PC-9 (cell line): ENCODE data around the gene SNX4. TPM values are rescaled to one million over a fixed set of nuclear protein-coding genes. Genes with fewer than 3 reads are reported as not detected.

ENCODE experiments used
- BruUV-seq: library from RNA; stranded (reverse); fragments of 400-500 nt; replicated peaks from 2 replicates; lab custom pipeline; 2021; lab: Mats Ljungman, UMichigan
- CTCF ChIA-PET: fragments of 300-600 bp; sonication (Branson Sonifier 250); formaldehyde crosslinking; loops from one replicate; lab custom pipeline; 2022; ENCODE audit warnings: antibody characterized with exemption; lab: Charles Lee
- POLR2A ChIA-PET: fragments of 300-600 bp; sonication (Branson Sonifier 250); formaldehyde crosslinking; loops from one replicate; lab custom pipeline; 2022; ENCODE audit warnings: antibody characterized with exemption; ENCODE audit not compliant: unreplicated experiment; lab: Charles Lee
- DNase-seq, 2 experiments: peaks; one replicate each; pipeline versions ENCODE4 v3.0.0 to v3.0.0-alpha.2; 2015 to 2022; ENCODE audit warnings: mixed read lengths in 1 of 2
- H2AFZ ChIP-seq: fragments of 200-600 bp; sonication (generic); 2 replicates; pipeline ENCODE4 v1.8.1; 2017; ENCODE audit warnings: antibody characterized with exemption
- H3F3A ChIP-seq: fragments of 200-600 bp; sonication (generic); 2 replicates; pipeline ENCODE4 v1.8.1; 2017; ENCODE audit warnings: antibody characterized with exemption, mild to moderate bottlenecking, low read depth; ENCODE audit not compliant: insufficient read depth
- H3K27ac ChIP-seq: fragments of 200-600 bp; sonication (generic); 2 replicates; pipeline ENCODE4 v1.6.1; 2016; ENCODE audit warnings: mixed run types
- H3K27me3 ChIP-seq: fragments of 200-600 bp; sonication (generic); 2 replicates; pipeline ENCODE4 v1.6.1; 2016; ENCODE audit warnings: low read depth, mixed run types; ENCODE audit not compliant: insufficient read depth
- H3K36me3 ChIP-seq: fragments of 200-600 bp; sonication (generic); 2 replicates; pipeline ENCODE4 v1.6.1; 2016; ENCODE audit warnings: low read depth, mixed run types
- H3K4me1 ChIP-seq: fragments of 200-600 bp; sonication (generic); replicated peaks from 2 replicates; pipeline ENCODE4 v1.6.1; 2016; ENCODE audit warnings: mixed run types; ENCODE audit not compliant: insufficient read depth
- H3K4me2 ChIP-seq: fragments of 200-600 bp; sonication (generic); 2 replicates; pipeline ENCODE4 v1.6.1; 2017; ENCODE audit warnings: mixed run types
- H3K4me3 ChIP-seq: fragments of 200-600 bp; sonication (generic); 2 replicates; pipeline ENCODE4 v1.6.1; 2016; ENCODE audit warnings: mixed run types
- H3K79me2 ChIP-seq: fragments of 200-600 bp; sonication (generic); 2 replicates; pipeline ENCODE4 v1.6.1; 2017; ENCODE audit warnings: low read depth, mixed run types
- H3K9me2 ChIP-seq: fragments of 200-600 bp; sonication (generic); 2 replicates; pipeline ENCODE4 v1.8.1; 2017; ENCODE audit warnings: mild to moderate bottlenecking; ENCODE audit not compliant: insufficient read depth
- H3K9me3 ChIP-seq: fragments of 200-600 bp; sonication (generic); 2 replicates; pipeline ENCODE4 v1.8.1; 2016; ENCODE audit warnings: low read depth; ENCODE audit not compliant: insufficient read depth
- H4K20me1 ChIP-seq: fragments of 200-600 bp; sonication (generic); 2 replicates; pipeline ENCODE4 v1.8.1; 2017; ENCODE audit not compliant: insufficient read depth
- EZH2 ChIP-seq: fragments of 200-600 bp; sonication (generic); IDR thresholded peaks from 2 replicates; pipeline ENCODE4 v1.8.0; 2017; ENCODE audit warnings: antibody characterized with exemption, low read depth
- intact Hi-C: fragments of 100-400 bp; cut with micrococcal nuclease; formaldehyde crosslinking; loops from one replicate; pipeline ENCODE4 v1.10.0; 2022; ENCODE audit not compliant: unreplicated experiment
- total RNA-seq: library from RNA; stranded (reverse); gene quantifications from 2 replicates; pipeline ENCODE4 v1.2.3, GENCODE V29; 2021
- TF ChIP-seq, protein P1 (sequence below): fragments of 200-600 bp; sonication (generic); conservative IDR thresholded peaks from 2 replicates; pipeline ENCODE4 v1.6.1; 2017; ENCODE audit warnings: mixed run types, antibody characterized with exemption, mild to moderate bottlenecking, moderate library complexity

SNX4 gene
- total RNA-seq, 1 experiment from 2014 or later: 28.6 TPM

DNA sequence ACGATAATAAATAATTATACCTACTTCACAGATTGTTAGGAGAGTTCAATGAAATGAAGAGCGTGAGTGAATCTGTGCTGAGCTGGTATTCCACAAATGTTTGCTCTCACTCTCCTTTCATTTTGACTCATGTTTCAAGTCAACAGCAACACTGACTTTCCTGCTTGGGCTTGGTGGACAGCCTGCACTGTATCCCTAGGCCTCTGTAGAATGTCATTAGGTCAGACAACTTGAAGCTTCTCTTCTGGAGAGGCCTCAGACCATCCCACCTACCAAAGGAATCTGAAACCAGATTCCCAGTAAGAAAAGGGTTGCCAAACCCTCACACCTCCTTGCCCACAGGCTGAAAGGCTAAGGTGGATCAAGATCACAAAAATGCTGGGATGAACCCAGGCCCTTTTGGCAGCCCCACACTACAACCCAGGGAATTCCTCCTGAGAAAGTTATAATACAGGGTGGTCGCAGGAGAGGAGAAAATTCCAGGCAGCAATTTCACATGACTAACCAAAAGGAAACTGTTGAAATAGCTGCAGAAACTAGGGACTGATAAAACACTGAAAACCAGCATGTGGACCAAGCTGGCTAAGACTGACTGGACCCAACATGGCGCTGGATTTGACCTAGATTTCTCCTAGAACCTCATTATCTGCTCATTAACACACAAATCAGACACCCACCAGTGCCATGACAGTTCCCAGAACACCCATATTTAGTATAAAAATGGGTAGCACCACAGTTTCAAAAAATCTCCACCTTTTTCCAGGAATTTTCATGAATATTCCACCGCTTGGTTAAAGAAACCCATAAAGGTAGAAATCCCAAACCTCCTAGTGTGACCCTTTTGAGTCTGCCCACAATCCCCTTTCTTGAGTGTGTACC lies 87.9 kb downstream of the SNX4 start:
- ChIA-PET POLR2A (interaction anchor here (0.6 kb wide), 1 partner anchor 180 kb away, joined by 3 read pairs; no protein-coding TSS in a partner anchor), CTCF (no interaction called here)
- Histone ChIP-seq H3K79me2 (no peaks in the 10 kb centered on the region), H2AFZ (no peak overlapping the region), H3K4me2 (no peak overlapping the region), H4K20me1 (no peaks in the 10 kb centered on the region), H3F3A (peaks cover 3% of the 10 kb centered on the region; the same call in 1 of the 2 replicates), H3K27me3 (no peaks in the 10 kb centered on the region), H3K4me3 (no peak overlapping the region), H3K4me1 (peaks cover 8% of the 10 kb centered on the region), H3K9me2 (no peaks in the 10 kb centered on the region), H3K36me3 (no peaks in the 10 kb centered on the region), H3K27ac (no peak overlapping the region), H3K9me3 (no peaks in the 10 kb centered on the region)
- DNase-seq: no peak
- TF ChIP-seq EZH2: no peak
- TF ChIP-seq, protein P1, sequence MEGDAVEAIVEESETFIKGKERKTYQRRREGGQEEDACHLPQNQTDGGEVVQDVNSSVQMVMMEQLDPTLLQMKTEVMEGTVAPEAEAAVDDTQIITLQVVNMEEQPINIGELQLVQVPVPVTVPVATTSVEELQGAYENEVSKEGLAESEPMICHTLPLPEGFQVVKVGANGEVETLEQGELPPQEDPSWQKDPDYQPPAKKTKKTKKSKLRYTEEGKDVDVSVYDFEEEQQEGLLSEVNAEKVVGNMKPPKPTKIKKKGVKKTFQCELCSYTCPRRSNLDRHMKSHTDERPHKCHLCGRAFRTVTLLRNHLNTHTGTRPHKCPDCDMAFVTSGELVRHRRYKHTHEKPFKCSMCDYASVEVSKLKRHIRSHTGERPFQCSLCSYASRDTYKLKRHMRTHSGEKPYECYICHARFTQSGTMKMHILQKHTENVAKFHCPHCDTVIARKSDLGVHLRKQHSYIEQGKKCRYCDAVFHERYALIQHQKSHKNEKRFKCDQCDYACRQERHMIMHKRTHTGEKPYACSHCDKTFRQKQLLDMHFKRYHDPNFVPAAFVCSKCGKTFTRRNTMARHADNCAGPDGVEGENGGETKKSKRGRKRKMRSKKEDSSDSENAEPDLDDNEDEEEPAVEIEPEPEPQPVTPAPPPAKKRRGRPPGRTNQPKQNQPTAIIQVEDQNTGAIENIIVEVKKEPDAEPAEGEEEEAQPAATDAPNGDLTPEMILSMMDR: no peak
- BruUV-seq: no TSS peak
- intact Hi-C loops: loop anchor here (5.0 to 10.0 kb wide), 3 partner anchors 55 to 307 kb away; partner anchors contain the start of gene ZNF148

DNA sequence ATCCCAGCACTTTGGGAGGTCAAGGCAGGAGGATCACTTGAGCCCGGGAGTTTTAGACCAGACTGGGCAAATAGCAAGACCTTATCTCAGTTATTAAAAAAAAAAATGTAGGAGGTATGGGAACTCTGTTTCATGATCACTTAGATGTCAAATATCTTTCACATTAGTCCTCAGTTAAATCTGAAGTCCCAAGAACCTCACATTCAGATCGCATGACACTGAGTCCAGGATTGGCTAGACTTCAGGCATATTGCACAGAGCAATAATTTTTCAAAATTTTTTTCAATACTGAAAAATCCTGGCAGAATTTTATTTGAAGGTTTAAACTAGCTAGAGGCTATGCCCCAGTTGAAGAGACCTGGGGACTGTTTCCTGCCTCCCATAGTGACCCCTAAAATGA lies 88.6 kb downstream of the SNX4 start:
- POLR2A ChIA-PET: interaction anchor here (0.6 kb wide), 1 partner anchor 179 kb away, joined by 3 read pairs; no protein-coding TSS in a partner anchor
- BruUV-seq: no TSS peak

DNA sequence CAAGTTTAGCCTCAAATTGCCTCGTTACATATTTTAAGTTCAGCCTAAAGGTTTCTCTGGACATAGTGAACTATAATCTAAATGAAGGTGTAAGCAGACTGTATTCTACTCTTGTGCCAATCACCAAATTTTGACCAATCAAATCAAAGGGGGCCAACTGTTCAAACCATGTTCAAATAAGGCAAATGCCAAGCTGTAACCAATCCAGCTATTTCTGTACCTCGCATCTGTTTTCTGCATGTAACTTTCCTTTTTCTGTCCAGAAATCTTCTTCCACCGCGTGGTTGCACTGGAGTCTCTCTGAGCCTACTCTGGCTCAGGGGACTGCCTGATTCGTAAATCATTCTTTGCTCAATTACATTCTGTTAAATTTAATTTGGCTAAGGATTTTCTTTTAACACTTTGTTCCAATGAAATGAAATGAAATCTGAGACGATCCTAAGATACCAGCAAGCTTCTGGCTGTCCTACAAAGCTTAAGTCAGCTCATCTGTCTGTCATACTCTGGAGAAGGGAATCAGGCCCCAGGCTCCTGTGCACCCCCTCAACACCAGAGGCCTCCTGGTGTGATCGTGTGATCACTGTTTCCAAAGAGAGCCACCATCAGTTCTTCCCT lies 91.7 kb downstream of the SNX4 start:
- H2AFZ ChIP-seq: no peak overlapping the region
- H3K36me3 ChIP-seq: no peaks in the 10 kb centered on the region
- H3F3A ChIP-seq: peaks cover 2% of the 10 kb centered on the region; the same call in 1 of the 2 replicates
- H4K20me1 ChIP-seq: no peaks in the 10 kb centered on the region
- TF ChIP-seq EZH2: no peak
- TF ChIP-seq, protein P1: no peak
- H3K4me2 ChIP-seq: no peak overlapping the region
- intact Hi-C loops: no loop called here
- no peaks in the 10 kb centered on the region for H3K9me3 ChIP-seq
- BruUV-seq: no TSS peak
- no peaks in the 10 kb centered on the region for H3K4me1 ChIP-seq
- H3K9me2 ChIP-seq: no peaks in the 10 kb centered on the region
- DNase-seq: no peak
- ChIA-PET CTCF (interaction anchor here (0.6 kb wide), 1 partner anchor 54 kb away, joined by 11 read pairs; no protein-coding TSS in a partner anchor), POLR2A (no interaction called here)
- H3K27ac ChIP-seq: no peak overlapping the region
- H3K79me2 ChIP-seq: no peaks in the 10 kb centered on the region
- no peaks in the 10 kb centered on the region for H3K27me3 ChIP-seq
- no peak overlapping the region for H3K4me3 ChIP-seq

More for the DNA sequence above, 88.6 kb downstream of the SNX4 start:
- no peaks in the 10 kb centered on the region for H4K20me1 ChIP-seq
- intact Hi-C loops: loop anchor here (5.0 to 10.0 kb wide), 3 partner anchors 54 to 307 kb away; partner anchors contain the start of gene ZNF148
- no peaks in the 10 kb centered on the region for H3K27me3 ChIP-seq
- no peaks in the 10 kb centered on the region for H3K36me3 ChIP-seq
- peaks cover 3% of the 10 kb centered on the region; the same call in 1 of the 2 replicates for H3F3A ChIP-seq
- H3K9me3 ChIP-seq: no peaks in the 10 kb centered on the region
- no peak overlapping the region for H3K4me2 ChIP-seq
- no peak overlapping the region for H3K27ac ChIP-seq
- peaks cover 8% of the 10 kb centered on the region for H3K4me1 ChIP-seq
- no peaks in the 10 kb centered on the region for H3K79me2 ChIP-seq
- H3K4me3 ChIP-seq: no peak overlapping the region
- no peak overlapping the region for H2AFZ ChIP-seq
- TF ChIP-seq, protein P1: no peak
- DNase-seq: no peak
- CTCF ChIA-PET: no interaction called here
- H3K9me2 ChIP-seq: no peaks in the 10 kb centered on the region
